Heart left ventricle (tissue), 13 donors: ENCODE data around the gene RAB6A.

Experiments used
- POLR2A ChIP-seq, 2 donors: fragments of 450-650 bp; IDR thresholded peaks; one replicate each; pipeline ENCODE4 v1.6.1; 2017; ENCODE audit warnings: antibody characterized with exemption in 2 of 2, mild to moderate bottlenecking in 2 of 2, moderate library complexity in 2 of 2
- TF ChIP-seq, protein P1 (sequence below), 12 donors: fragments of 200-600 bp; sonication (generic) in 4 of 12; IDR thresholded peaks; one replicate each; pipeline versions ENCODE4 v1.5.0 to v1.8.0; 2018 to 2022; ENCODE audit warnings: antibody characterized with exemption in 12 of 12, mild to moderate bottlenecking in 5 of 12
- donor health status: ischemic (EF 13 %, LVEDD 7.1; RV severe dilation, severe dysfunction).
- donor health status: DM: no; HTN: yes; CAD: no.
- donor health status: DM: no; HTN: no; CAD: no.
- donor health status: ischemic (EF 25% LVEDD 6.9; RV normal size, moderate dysfunction).
- donor health status: ischemic (EF 25% LVEDD 5.7; RV mildly dilated, moderate dysfunction).
- donor health status: ischemic (EF 35%, LVEDD 5.7; RV mildly dilated, moderate dysfunction).
- donor health status: nonischemic (EF 11% LVEDD 7.7; RV severe dilation, severe dysfunction).
- donor health status: DM: yes; HTN: yes; CAD: no.
- donor health status: PGD.
- donor health status: ischemic (EF 29% LVEDD 5.4; RV normal size, mild dysfunction).
- donor health status: nonischemic (EF 23%, LVEDD 6.1; RV moderate dilation, normal function).

DNA sequence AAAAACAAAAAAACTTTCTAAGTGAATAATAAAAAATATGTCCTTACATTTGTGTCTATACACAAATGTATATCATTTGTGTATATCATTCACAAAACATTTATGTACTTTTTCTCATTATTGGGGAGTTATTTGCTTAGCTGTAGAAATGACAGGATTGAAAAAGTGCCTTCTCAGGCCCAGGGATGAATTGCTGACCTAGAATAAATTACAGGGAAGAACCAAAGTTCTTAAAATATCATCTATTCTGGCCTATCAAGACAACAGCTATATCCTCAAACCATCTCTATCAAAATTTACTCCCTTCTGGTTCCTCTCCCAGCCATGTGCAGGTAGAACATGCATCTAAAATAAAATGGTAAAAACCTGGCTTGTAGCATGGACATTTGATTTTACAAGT, 1.9 kb upstream of the RAB6A start:
- no peak for TF ChIP-seq POLR2A (IDR thresholded peaks at IDR 0.05)
- TF ChIP-seq, protein P1, sequence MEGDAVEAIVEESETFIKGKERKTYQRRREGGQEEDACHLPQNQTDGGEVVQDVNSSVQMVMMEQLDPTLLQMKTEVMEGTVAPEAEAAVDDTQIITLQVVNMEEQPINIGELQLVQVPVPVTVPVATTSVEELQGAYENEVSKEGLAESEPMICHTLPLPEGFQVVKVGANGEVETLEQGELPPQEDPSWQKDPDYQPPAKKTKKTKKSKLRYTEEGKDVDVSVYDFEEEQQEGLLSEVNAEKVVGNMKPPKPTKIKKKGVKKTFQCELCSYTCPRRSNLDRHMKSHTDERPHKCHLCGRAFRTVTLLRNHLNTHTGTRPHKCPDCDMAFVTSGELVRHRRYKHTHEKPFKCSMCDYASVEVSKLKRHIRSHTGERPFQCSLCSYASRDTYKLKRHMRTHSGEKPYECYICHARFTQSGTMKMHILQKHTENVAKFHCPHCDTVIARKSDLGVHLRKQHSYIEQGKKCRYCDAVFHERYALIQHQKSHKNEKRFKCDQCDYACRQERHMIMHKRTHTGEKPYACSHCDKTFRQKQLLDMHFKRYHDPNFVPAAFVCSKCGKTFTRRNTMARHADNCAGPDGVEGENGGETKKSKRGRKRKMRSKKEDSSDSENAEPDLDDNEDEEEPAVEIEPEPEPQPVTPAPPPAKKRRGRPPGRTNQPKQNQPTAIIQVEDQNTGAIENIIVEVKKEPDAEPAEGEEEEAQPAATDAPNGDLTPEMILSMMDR (IDR thresholded peaks at IDR 0.05): no peak
